ENCODE data around the gene ALDH1A1.

DNA sequence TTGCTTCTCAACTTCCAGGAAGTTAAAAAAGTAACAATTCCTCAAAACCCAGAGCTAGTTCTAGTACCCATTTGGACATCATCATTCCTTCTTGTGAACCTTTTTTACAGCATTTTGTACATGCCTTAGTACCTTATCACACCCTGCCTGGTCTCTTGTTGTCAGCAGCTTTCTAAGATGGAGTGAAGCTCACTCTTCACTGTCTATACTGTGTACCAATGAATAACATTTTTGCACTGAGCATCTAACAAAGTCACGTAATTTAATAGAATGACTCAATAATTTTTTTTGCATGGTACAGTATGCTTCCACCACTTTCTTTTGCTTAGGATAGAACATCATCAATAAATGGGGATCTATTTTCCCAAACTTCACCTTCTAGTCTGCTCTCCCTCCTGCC is 29.8 kb downstream of the ALDH1A1 start:
- no peak for TF ChIP-seq EZH2 (IDR thresholded peaks at IDR 0.05; ENCODE audit: borderline replicate concordance, low read depth, low read length, severe bottlenecking)
- no peak for TF ChIP-seq JUN (IDR thresholded peaks at IDR 0.05; ENCODE audit: borderline replicate concordance, insufficient read depth, insufficient read length, low read depth)
- TF ChIP-seq, protein P1, sequence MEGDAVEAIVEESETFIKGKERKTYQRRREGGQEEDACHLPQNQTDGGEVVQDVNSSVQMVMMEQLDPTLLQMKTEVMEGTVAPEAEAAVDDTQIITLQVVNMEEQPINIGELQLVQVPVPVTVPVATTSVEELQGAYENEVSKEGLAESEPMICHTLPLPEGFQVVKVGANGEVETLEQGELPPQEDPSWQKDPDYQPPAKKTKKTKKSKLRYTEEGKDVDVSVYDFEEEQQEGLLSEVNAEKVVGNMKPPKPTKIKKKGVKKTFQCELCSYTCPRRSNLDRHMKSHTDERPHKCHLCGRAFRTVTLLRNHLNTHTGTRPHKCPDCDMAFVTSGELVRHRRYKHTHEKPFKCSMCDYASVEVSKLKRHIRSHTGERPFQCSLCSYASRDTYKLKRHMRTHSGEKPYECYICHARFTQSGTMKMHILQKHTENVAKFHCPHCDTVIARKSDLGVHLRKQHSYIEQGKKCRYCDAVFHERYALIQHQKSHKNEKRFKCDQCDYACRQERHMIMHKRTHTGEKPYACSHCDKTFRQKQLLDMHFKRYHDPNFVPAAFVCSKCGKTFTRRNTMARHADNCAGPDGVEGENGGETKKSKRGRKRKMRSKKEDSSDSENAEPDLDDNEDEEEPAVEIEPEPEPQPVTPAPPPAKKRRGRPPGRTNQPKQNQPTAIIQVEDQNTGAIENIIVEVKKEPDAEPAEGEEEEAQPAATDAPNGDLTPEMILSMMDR (IDR thresholded peaks at IDR 0.05; ENCODE audit: extremely low read depth in 1 of 2, insufficient read depth in 1 of 2, low read depth in 1 of 2, low read length in 2 of 2): no peak
- no peak for TF ChIP-seq POLR2A (IDR thresholded peaks at IDR 0.05; ENCODE audit: low read depth, low read length)
- no peak for TF ChIP-seq MYC (IDR thresholded peaks at IDR 0.05; ENCODE audit: low read depth, low read length)
- TF ChIP-seq POLR2AphosphoS5 (IDR thresholded peaks at IDR 0.05; ENCODE audit: insufficient read depth, low read depth, low read length): no peak
